NOMO-1 treated with dmso at 0.1 percent for 144 hours (cell line): ENCODE data around the gene MALRD1.

ENCODE experiments used
- DNase-seq: peaks from one replicate; lab custom pipeline; 2025; ENCODE audit not compliant: unreplicated experiment; lab: John Stamatoyannopoulos, UW

MALRD1 gene

GRCh38 chr10:19333631-19334030, 285.0 kb downstream of the MALRD1 start:
- no peak for DNase-seq

- DNase-seq: no peak
Observed at GRCh38 chr10:19347621-19348020, 299.0 kb downstream of the MALRD1 start.

DNA sequence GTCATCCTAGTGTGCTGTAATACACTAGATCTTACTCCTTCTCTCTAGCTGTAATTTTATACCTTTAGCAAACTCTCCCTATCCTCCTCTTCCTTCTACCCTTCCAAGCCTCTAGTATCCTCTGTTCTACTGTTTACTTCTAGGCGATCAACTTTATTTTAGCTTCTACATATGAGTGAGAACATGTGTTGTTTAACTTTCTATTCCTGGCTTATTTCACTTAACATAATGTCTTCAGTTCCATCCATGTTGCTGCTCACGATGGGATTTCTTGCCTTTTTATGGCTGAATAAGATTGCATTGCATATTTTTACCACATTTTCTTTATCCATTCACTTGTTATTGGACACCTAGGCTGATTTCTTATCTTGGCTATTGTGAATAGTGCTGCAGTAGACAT, 318.6 kb downstream of the MALRD1 start:
- no peak for DNase-seq

DNA sequence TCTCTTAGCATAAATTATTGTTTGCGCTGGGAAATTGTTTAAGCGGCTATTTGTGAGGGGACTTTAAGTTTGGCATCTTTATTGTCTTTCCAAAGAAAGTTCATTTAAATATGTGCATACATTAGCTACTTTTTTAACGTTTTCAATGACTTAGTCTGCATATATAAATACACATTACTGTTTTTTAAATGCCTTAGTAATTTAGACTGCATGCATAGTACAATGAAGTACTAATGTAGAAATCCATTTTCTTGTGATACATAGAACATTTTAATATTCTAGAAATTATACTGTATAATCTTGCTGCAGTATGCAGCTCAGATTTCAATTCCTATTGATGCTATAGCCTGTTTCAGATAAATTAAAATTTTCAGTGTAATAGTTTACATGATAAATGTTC, 325.4 kb downstream of the MALRD1 start:
- no peak for DNase-seq

DNA sequence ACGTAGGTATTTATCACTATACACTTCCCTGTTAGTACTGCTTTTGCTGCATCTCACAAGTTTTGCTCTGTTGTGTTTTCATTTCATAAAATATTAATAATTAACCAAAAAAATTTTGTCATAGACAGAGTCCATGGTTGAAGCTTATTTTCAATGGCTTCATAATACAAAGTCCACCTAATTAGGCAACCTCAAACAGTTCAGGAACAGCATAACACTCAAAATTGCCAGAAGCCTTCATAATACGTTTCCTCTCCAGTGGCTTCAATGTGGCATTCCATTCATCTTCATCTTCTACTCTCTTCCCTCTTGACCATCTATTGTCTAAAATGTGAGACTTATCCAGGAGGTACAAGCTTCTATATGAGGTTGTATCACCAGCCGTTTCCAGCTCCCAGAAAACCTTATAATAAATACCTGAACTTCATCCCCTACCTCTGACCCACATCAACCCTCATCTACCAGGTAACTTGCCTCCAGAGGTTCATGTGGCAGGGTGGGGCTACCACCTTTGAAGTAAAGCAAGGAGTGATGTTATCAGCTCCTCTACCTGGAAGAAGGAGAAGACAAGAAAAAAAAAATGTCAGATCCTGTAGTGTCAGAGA, 337.3 kb downstream of the MALRD1 start:
- DNase-seq: no peak

DNA sequence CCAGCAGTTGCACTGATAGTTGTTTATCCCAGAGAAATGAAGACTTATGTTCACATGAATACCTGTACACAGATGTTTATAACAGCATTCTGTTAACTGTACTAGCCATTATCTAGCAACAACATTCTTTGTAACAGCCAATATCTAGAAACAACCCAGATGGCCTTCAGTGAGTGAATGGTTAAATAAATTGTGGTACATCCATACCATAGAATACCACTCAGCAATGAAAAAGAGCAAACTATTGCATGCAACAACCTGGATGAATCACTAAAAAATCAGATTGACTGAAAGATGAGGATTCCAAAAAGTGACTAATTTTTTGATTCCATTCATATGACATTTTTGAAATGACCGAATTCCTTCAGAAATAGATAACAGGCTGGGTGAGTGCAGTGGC, 360.3 kb downstream of the MALRD1 start:
- DNase-seq: no peak

DNA sequence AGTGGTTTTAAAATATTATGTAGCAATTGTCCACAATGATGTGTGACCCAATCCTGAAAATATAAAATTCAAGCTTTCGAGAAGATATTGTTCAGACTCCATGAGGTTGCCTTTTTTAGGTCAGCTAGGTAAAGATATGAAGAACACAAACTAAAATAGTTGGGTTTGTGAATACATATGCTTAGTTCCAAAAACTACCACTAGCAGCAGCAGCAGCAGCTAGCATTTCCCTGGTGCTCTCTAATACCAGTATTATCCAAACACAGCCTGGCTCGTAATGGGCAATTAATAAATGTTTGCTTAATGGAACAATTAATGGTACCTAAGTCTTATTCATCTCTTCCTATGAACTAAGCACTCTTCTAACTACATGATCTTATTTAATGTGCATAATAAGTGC, 362.5 kb downstream of the MALRD1 start:
- no peak for DNase-seq

DNA sequence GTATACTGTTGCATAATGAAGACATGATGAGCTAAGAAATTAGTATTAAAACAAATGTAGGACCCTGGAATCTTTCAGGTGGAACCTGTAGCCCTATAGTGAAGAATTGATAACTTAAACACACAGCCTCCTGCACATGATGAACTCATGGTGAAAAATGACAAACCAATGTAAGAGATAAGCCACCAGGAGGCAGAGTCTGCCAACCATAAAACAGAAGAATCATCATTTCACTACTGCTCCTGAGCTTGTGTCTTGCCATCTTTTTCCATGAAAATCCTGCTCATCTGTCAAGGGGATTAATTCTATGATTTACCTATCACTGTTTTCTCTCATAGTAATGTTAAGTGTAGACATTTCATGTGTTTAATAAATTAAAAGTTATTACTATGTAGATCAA, 363.9 kb downstream of the MALRD1 start:
- DNase-seq: no peak

- no peak for DNase-seq
Observed at GRCh38 chr10:19416164-19416563, 367.6 kb downstream of the MALRD1 start.

DNA sequence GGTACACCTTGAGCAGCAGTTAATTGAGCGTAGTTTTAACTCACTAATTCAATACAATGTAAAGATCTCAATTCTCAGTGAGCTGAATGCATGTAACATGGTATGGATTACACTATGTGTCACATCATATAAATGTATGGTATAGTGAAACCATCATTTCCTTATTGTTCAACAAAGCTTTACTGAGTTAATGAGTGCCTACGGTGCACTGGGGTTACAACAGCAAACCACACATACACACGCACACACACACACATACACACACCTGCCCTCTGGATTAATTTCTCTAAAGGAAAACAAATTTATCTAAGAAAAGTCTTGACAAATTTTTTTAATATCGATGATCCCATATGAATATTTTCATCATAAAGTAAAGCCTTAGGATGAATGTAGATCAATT, 369.1 kb downstream of the MALRD1 start:
- no peak for DNase-seq

- DNase-seq: no peak
Observed at GRCh38 chr10:19421674-19422073, 373.1 kb downstream of the MALRD1 start.

DNA sequence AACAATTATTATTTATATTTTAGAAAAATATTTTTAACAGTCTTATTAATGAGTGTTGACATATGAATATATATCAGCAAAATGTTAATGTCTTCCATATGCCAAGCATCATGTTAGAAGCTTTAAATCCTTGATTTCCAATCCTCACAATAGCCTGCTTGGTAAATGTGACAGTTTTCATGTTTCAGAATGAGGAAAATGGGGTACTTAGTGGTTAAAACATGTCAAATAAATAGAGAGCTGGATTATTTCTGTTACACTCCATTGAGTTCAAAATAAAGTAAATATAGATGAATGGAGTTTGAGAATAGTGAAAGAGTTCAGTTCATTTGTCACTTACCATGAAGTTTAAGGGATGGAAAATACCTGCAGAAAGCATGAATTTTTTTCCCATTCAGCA, 377.4 kb downstream of the MALRD1 start:
- no peak for DNase-seq

GRCh38 chr10:19431622-19432351, 383.2 kb downstream of the MALRD1 start:
- no peak for DNase-seq

- no peak for DNase-seq
Observed at GRCh38 chr10:19449860-19450259, 401.3 kb downstream of the MALRD1 start.

DNA sequence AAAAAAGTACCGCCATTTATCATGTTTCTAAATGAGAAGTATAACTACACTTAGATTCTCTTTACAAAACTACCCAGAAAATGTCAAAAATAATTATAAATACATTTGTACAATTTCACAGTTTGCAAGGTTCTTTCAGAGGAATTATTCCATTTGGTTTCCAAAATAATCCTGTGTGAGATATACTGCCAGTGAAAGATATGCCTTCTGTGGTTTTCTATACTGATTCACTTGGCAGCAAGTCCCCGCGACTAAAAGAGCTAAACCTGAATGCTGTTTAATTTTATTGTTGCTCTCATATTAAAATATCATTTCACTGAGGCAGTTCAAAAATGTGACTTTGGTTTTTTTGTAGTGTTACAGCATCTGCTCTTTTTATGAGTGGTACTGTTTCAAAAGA, 402.8 kb downstream of the MALRD1 start:
- DNase-seq: no peak

DNA sequence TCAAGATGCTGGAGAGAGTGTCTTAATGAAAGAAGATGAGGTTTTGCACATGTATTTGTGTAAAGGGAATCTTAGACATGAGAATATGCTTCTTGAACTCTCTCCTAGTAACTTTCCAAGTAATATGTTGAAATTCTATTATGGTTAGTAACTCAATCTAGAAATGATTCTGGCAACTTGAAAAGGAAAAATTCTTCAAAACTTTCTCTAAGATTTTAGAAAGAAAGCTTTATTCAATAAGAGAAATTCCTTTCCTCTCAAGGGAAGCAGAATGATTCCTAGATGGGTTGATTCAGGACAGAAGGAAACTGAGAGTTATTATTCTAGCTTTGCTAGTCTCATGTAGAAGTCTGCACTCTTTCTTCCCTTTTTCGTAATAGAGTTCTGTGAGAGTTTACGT, 403.3 kb downstream of the MALRD1 start:
- DNase-seq: no peak

GRCh38 chr10:19453967-19454366, 405.4 kb downstream of the MALRD1 start:
- DNase-seq: no peak

DNA sequence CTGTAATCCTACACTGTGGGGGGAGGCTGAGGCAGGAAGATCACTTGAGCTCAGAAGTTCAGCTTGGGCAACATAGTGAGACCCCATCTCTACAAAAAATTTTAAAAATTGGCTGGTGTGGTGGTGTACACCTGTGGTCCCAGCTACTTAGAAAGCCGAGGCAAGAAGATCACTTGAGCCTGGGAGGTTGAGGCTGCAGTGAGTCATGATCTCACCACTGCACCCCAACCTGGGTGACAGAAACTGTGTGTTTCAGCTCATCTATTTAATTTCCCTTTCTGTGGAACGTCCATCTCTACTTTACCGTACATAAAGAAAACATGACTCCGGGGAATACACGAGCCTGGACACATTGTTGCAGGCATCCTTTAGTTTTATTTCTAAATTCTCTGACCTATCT, 413.0 kb downstream of the MALRD1 start:
- DNase-seq: no peak

GRCh38 chr10:19466709-19467108, 418.1 kb downstream of the MALRD1 start:
- DNase-seq: no peak

DNA sequence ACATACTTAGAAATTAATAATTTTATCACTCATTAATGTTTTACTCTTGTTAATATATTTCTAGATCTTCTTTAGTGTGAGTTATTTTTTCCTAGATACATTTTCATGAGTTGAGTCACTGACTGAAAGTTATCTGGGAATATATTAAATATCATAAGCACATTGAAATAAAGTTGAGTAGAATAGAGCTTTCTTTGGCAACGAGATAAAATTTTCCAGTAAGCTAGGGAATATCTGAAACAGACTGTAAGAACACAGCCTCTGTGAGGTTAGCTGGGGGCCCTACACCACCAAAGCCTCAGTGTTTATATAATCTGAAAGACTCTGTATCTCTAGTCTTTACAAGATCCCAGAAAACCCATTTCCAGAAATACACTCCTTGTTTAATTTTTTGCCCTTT, 419.8 kb downstream of the MALRD1 start:
- DNase-seq: no peak

DNA sequence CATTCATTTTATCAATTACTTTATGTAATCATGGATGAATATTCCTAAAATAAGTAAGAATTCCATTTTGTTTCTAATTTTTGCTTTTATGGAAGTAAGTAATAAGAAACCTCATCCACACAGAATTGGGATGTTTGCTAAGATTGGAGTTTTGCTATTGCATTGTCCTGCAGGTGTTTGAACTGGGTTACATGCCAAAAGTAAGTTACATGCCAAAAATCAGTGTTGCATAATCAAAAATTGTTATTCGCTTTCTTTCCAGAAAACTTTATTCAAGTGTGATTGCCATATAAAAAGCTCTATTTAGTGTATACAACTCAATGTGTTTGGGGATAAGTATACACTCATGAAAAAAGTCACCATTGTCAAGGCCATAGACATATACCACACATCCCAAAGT, 420.9 kb downstream of the MALRD1 start:
- no peak for DNase-seq

GRCh38 chr10:19479854-19480253, 431.3 kb downstream of the MALRD1 start:
- no peak for DNase-seq

DNA sequence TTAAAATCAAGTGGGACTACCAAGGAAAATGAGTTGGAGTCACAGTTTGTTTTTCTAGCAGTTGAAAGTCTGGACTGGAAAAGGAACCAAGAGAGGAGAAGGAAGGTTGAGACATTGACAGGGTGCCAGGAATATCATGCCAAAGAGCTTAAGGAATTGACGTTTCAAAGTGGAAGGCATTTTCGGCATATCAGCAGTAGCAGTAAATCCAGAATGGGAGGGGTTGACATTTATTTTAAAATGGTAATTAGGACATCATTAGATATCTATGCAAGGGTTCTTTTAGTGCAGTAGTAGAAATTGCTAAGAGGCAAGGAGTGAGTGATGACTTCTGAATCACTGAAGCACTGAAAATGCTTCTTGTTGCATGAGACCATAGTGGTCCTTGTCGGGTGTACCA, 431.8 kb downstream of the MALRD1 start:
- DNase-seq: no peak
